Trophoblast cell (in vitro differentiated cells and primary cell): ENCODE data around the gene STAB2.

ENCODE experiments used
- DNase-seq, 2 donors: peaks; one replicate each; pipeline ENCODE4 v3.0.0-alpha.2; 2016
- H2AFZ ChIP-seq: 2 replicates; pipeline ENCODE4 v1.6.1; 2013; ENCODE audit warnings: low read length, moderate library complexity, mild to moderate bottlenecking; ENCODE audit not compliant: insufficient read depth, poor library complexity
- H2AK5ac ChIP-seq: 2 replicates; pipeline ENCODE4 v1.6.1; 2013; ENCODE audit warnings: mild to moderate bottlenecking, low read length
- H2BK120ac ChIP-seq: 2 replicates; pipeline ENCODE4 v1.6.1; 2013; ENCODE audit warnings: low read length, mild to moderate bottlenecking, moderate library complexity; ENCODE audit not compliant: insufficient read depth, poor library complexity
- H2BK12ac ChIP-seq: 2 replicates; pipeline ENCODE4 v1.6.1; 2013; ENCODE audit warnings: mild to moderate bottlenecking, low read length, moderate library complexity
- H2BK5ac ChIP-seq: 2 replicates; pipeline ENCODE4 v1.6.1; 2013; ENCODE audit warnings: low read length, low read depth, moderate library complexity, mild to moderate bottlenecking; ENCODE audit not compliant: poor library complexity
- H3K14ac ChIP-seq: 2 replicates; pipeline ENCODE4 v1.6.1; 2013; ENCODE audit warnings: mild to moderate bottlenecking, low read length
- H3K18ac ChIP-seq: 2 replicates; pipeline ENCODE4 v1.6.1; 2013; ENCODE audit warnings: mild to moderate bottlenecking, low read length
- H3K23ac ChIP-seq: 2 replicates; pipeline ENCODE4 v1.6.1; 2013; ENCODE audit warnings: low read length
- H3K27ac ChIP-seq: 2 replicates; pipeline ENCODE4 v1.5.1; 2013; ENCODE audit warnings: low read depth, mild to moderate bottlenecking, inconsistent platforms, low read length, moderate library complexity
- H3K27me3 ChIP-seq: 2 replicates; pipeline ENCODE4 v1.6.1; 2013; ENCODE audit warnings: inconsistent platforms, mild to moderate bottlenecking, low read length, moderate library complexity; ENCODE audit not compliant: insufficient read depth
- H3K36me3 ChIP-seq, 2 experiments: 1 replicate in 1 of 2; 2 replicates in 1 of 2; pipeline ENCODE4 v1.6.1; 2013; ENCODE audit warnings: low read length in 2 of 2, mild to moderate bottlenecking in 2 of 2, moderate library complexity in 1 of 2; ENCODE audit not compliant: insufficient read depth in 2 of 2, control insufficient read depth in 1 of 2
- H3K4ac ChIP-seq: 2 replicates; pipeline ENCODE4 v1.6.1; 2013; ENCODE audit warnings: low read depth, mild to moderate bottlenecking, low read length, moderate library complexity
- H3K4me1 ChIP-seq, 2 experiments: 1 replicate in 1 of 2; 2 replicates in 1 of 2; pipeline ENCODE4 v1.6.1; 2013; ENCODE audit warnings: low read length in 2 of 2, mild to moderate bottlenecking in 2 of 2, moderate library complexity in 1 of 2; ENCODE audit not compliant: insufficient read depth in 2 of 2, control insufficient read depth in 1 of 2
- H3K4me2 ChIP-seq: 2 replicates; pipeline ENCODE4 v1.6.1; 2013; ENCODE audit warnings: inconsistent platforms, mild to moderate bottlenecking, low read length, moderate library complexity
- H3K4me3 ChIP-seq: 2 replicates; pipeline ENCODE4 v1.5.1; 2013; ENCODE audit warnings: mild to moderate bottlenecking, low read depth, low read length, inconsistent platforms
- H3K79me1 ChIP-seq: one replicate; pipeline ENCODE4 v1.6.1; 2013; ENCODE audit warnings: low read length
- H3K79me2 ChIP-seq: 2 replicates; pipeline ENCODE4 v1.6.1; 2013; ENCODE audit warnings: low read length, mild to moderate bottlenecking; ENCODE audit not compliant: control insufficient read depth, insufficient read depth, poor library complexity
- H3K9ac ChIP-seq: 2 replicates; pipeline ENCODE4 v1.6.1; 2013; ENCODE audit warnings: mild to moderate bottlenecking, low read length
- H3K9me3 ChIP-seq: 2 replicates; pipeline ENCODE4 v1.6.1; 2013; ENCODE audit warnings: low read depth, mild to moderate bottlenecking, control low read depth, inconsistent platforms, low read length; ENCODE audit not compliant: insufficient read depth
- H4K12ac ChIP-seq: 2 replicates; pipeline ENCODE4 v1.6.1; 2013; ENCODE audit warnings: low read depth, mild to moderate bottlenecking, low read length, moderate library complexity
- H4K8ac ChIP-seq: 2 replicates; pipeline ENCODE4 v1.6.1; 2013; ENCODE audit warnings: low read depth, mild to moderate bottlenecking, low read length, moderate library complexity
- H4K91ac ChIP-seq: one replicate; pipeline ENCODE4 v1.6.1; 2013; ENCODE audit warnings: low read depth, mild to moderate bottlenecking, low read length, moderate library complexity
- WGBS: extraction: QIAGEN DNeasy Blood & Tissue Kit; methylation state at CpG from one replicate; pipeline ENCODE4 v1.1.7; 2013; ENCODE audit warnings: missing lambda C conversion rate; ENCODE audit not compliant: insufficient read length, insufficient coverage; ENCODE audit errors: extremely low coverage; 5-methylcytosine and 5-hydroxymethylcytosine counted together

Gene STAB2

GRCh38 chr12:103801709-103802585 is 214.9 kb downstream of the STAB2 start:
- no peak overlapping the region for H3K4me3 ChIP-seq
- H3K36me3 ChIP-seq, result no peaks in the 10 kb centered on the region
- H3K9ac ChIP-seq, result no peak overlapping the region
- no peak overlapping the region for H3K14ac ChIP-seq
- WGBS, result no CpG with 5 or more reads among the region's 11 CpGs
- H4K8ac ChIP-seq, result no peak overlapping the region
- H2BK120ac ChIP-seq, result no peak overlapping the region
- no peaks in the 10 kb centered on the region for H3K27me3 ChIP-seq
- H3K9me3 ChIP-seq, result no peaks in the 10 kb centered on the region
- H3K79me1 ChIP-seq, result peaks cover 9% of the 10 kb centered on the region
- H3K4me2 ChIP-seq, result no peak overlapping the region
- H2AK5ac ChIP-seq, result no peak overlapping the region
- no peaks in the 10 kb centered on the region for H3K79me2 ChIP-seq
- H2BK5ac ChIP-seq, result no peak overlapping the region
- peak overlapping the region; percentile 23 for H4K91ac ChIP-seq
- H3K18ac ChIP-seq, result no peak overlapping the region
- DNase-seq, result no peak
- no peak overlapping the region for H4K12ac ChIP-seq
- H2AFZ ChIP-seq, result no peak overlapping the region
- peak overlapping the region; percentile 1 for H2BK12ac ChIP-seq
- no peak overlapping the region for H3K27ac ChIP-seq
- H3K23ac ChIP-seq, result no peak overlapping the region
- no peak overlapping the region for H3K4ac ChIP-seq
- H3K4me1 ChIP-seq, result peaks cover 13 to 23% of the 10 kb centered on the region in 2 experiments

GRCh38 chr12:103802586-103802886 is 215.5 kb downstream of the STAB2 start:
- Histone ChIP-seq H4K8ac (no peak overlapping the region), H2AK5ac (no peak overlapping the region), H3K4me3 (no peak overlapping the region), H4K91ac (no peak overlapping the region), H3K9me3 (no peaks in the 10 kb centered on the region), H3K4me1 (peaks cover 13 to 24% of the 10 kb centered on the region in 2 experiments), H3K27me3 (no peaks in the 10 kb centered on the region), H3K18ac (no peak overlapping the region), H2BK120ac (no peak overlapping the region), H4K12ac (no peak overlapping the region), H2AFZ (no peak overlapping the region), H3K14ac (no peak overlapping the region), H2BK5ac (no peak overlapping the region), H3K9ac (no peak overlapping the region), H3K23ac (no peak overlapping the region), H3K79me2 (no peaks in the 10 kb centered on the region), H3K79me1 (peaks cover 9% of the 10 kb centered on the region), H3K36me3 (no peaks in the 10 kb centered on the region), H2BK12ac (no peak overlapping the region), H3K4ac (no peak overlapping the region), H3K4me2 (no peak overlapping the region), H3K27ac (no peak overlapping the region)
- no peak for DNase-seq
- WGBS, result no CpG with 5 or more reads among the region's 1 CpG

GRCh38 chr12:103803847-103804246 is 216.8 kb downstream of the STAB2 start:
- H4K12ac ChIP-seq, result no peak overlapping the region
- no peaks in the 10 kb centered on the region for H3K36me3 ChIP-seq
- H2AFZ ChIP-seq, result no peak overlapping the region
- no peaks in the 10 kb centered on the region for H3K9me3 ChIP-seq
- no peak overlapping the region for H2AK5ac ChIP-seq
- no peak overlapping the region for H2BK5ac ChIP-seq
- no peak overlapping the region for H3K18ac ChIP-seq
- no peaks in the 10 kb centered on the region for H3K27me3 ChIP-seq
- H4K8ac ChIP-seq, result no peak overlapping the region
- H2BK12ac ChIP-seq, result no peak overlapping the region
- H3K27ac ChIP-seq, result no peak overlapping the region
- no peaks in the 10 kb centered on the region for H3K79me2 ChIP-seq
- no peak overlapping the region for H3K23ac ChIP-seq
- no peak overlapping the region for H2BK120ac ChIP-seq
- no peak overlapping the region for H3K4me2 ChIP-seq
- WGBS, result no CpG with 5 or more reads among the region's 1 CpG
- H3K79me1 ChIP-seq, result peaks cover 6% of the 10 kb centered on the region
- H3K4me1 ChIP-seq, result peaks cover 6 to 18% of the 10 kb centered on the region in 2 experiments
- no peak overlapping the region for H3K4ac ChIP-seq
- no peak overlapping the region for H3K9ac ChIP-seq
- no peak for DNase-seq
- no peak overlapping the region for H3K4me3 ChIP-seq
- no peak overlapping the region for H4K91ac ChIP-seq
- no peak overlapping the region for H3K14ac ChIP-seq

DNA sequence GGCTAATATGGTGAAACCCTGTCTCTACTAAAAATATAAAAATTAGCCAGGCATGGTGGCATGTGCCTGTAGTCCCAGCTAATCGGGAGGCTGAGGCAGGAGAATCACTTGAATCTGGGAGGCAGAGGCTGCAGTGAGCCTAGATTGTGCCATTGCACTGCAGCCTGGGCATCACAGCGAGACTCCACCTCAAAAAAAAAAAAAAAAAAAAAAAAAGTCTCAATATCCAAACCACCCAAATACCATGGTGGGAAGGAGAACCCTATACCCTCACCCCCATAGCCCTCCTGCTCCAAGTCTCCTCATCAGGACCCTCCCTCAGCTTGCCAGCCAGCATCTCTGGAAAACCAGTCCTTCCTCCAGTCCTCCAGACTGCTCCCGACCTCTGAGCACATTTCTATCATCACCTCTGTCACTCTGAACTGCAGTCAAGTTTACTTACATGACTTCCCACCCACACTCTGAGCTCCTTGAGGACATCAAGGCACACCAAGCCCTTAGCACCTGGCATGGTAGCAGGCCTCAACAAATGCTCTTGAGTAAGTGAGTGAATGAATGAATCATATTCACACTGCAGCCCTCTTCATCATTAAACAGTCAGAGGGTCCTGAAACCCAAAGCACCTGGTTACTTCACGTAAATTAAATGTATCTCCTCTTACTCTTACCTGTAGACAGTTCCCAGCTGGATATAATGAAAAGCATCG is 218.7 kb downstream of the STAB2 start:
- Histone ChIP-seq H3K36me3 (peaks cover 0 to under 1% of the 10 kb centered on the region in 2 experiments), H3K27ac (no peak overlapping the region), H2AK5ac (no peak overlapping the region), H3K18ac (no peak overlapping the region), H4K8ac (no peak overlapping the region), H2BK120ac (no peak overlapping the region), H4K91ac (no peak overlapping the region), H3K9me3 (no peaks in the 10 kb centered on the region), H3K4me1 (peaks cover 6 to 16% of the 10 kb centered on the region in 2 experiments), H4K12ac (no peak overlapping the region), H2BK5ac (no peak overlapping the region), H2BK12ac (no peak overlapping the region), H3K9ac (no peak overlapping the region), H2AFZ (no peak overlapping the region), H3K79me2 (no peaks in the 10 kb centered on the region), H3K14ac (no peak overlapping the region), H3K4me3 (no peak overlapping the region), H3K4ac (no peak overlapping the region), H3K23ac (no peak overlapping the region), H3K79me1 (peaks cover 6% of the 10 kb centered on the region), H3K4me2 (no peak overlapping the region), H3K27me3 (no peaks in the 10 kb centered on the region)
- DNase-seq, result no peak
- WGBS, result no CpG with 5 or more reads among the region's 5 CpGs
